ENCODE results near the gene ADAMTS2.

The ADAMTS2 gene

DNA sequence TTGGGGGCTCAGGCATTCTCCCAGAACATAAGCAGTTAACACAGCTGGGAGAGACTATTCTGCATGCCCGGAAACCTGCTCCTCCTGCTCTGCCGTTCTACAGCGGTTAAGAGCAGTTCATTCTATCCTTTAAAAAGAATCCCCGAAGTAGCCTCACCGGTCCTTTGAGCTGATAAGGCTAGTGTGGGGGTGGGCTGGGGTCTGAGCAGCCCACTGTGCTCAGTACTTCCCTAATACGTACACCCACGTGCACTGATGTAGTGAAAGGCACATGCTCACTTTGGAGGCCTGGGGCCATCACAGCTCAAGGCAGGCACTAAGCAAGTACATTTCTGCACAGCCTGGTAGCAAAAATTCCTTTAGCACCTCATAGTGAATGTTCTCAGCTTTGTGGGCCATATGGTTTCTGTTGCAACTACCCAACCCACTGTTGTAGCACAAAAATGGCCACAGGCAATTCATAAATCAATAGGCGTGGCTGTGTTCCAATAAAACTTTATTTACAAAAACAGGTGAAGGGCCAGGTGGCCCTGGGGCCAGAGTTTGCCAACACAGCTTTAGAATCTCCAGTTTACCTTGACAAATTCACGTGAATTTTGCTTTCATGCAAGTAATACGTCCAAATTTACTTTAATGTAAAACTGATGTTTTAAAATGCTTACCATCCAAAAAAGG, 148.7 kb downstream of the ADAMTS2 start:
- H3K4me3 ChIP-seq (ENCODE audit: low read depth, low read length), result no peak overlapping the region
- DNase-seq (ENCODE audit: low read depth), result no peak

DNA sequence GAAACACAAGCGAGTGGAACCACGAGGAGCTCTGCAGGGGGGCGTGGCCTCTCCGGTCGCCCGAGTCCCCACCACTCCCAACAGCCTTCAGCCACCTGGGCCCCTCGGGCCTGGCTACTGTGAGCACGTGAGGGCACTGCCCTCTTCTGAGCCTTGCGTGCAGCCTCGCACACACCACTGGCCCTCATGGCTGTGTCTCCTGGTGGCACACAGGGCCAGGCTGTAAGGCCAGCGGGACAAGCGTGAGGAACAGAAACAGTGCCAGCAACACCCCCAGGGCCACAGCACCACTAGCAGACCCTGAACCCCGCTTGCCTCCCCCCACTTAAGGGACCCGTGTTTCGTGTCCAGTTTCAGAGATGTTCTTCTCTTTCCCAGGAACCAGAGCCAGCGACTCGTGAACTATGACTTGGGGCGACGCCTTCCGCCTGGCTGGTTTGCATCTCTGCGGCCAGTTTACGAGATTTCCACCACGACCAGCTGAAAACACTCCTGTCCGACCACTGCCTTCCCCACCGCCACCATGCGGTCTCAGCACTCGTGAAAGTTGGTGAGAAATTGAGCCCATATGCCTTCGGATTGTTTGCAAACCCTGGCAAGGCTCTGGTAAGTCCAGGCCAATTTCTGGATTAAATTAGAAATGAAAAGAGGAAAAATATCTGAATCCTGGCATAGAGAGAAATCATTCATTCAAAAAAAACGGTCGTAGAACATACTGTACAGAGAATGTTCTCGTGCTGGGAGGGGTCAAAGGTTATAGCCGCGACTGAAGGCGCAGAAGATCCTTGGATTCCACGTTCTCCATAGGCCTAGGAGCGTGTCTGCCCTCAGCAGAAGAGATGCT, 149.5 kb downstream of the ADAMTS2 start:
- no peak overlapping the region for H3K4me3 ChIP-seq (ENCODE audit: low read depth, low read length)
- TF ChIP-seq, protein P1, sequence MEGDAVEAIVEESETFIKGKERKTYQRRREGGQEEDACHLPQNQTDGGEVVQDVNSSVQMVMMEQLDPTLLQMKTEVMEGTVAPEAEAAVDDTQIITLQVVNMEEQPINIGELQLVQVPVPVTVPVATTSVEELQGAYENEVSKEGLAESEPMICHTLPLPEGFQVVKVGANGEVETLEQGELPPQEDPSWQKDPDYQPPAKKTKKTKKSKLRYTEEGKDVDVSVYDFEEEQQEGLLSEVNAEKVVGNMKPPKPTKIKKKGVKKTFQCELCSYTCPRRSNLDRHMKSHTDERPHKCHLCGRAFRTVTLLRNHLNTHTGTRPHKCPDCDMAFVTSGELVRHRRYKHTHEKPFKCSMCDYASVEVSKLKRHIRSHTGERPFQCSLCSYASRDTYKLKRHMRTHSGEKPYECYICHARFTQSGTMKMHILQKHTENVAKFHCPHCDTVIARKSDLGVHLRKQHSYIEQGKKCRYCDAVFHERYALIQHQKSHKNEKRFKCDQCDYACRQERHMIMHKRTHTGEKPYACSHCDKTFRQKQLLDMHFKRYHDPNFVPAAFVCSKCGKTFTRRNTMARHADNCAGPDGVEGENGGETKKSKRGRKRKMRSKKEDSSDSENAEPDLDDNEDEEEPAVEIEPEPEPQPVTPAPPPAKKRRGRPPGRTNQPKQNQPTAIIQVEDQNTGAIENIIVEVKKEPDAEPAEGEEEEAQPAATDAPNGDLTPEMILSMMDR (IDR thresholded peaks at IDR 0.05; ENCODE audit: insufficient read depth, low read depth, low read length, missing control alignments), result no peak
- no peak for DNase-seq (ENCODE audit: low read depth)

More for the DNA sequence above, 148.7 kb downstream of the ADAMTS2 start:
- TF ChIP-seq, protein P1 (IDR thresholded peaks at IDR 0.05; ENCODE audit: insufficient read depth, low read depth, low read length, missing control alignments), result no peak

DNA sequence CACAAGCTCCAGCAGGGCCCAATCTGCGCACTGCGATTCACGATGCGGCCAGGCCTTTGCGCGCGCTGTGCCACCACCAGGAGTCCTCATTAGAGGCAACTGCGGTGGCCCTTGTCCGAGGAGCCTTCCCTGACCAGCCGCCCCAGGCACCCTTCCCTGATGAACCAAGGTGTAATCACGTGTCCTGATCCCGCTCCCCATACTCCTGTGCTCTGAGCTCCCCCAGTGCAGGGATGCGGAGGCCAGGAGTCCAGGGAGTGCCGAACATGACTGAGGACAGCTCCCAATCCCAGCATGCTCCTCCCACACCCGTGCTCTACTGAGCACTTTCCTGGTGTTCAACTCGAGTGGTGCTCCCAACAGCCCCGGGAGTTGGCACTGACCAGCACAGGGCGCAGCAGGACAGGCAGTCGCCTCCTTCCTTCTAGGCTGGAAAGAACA, 150.3 kb downstream of the ADAMTS2 start:
- TF ChIP-seq, protein P1 (IDR thresholded peaks at IDR 0.05; ENCODE audit: insufficient read depth, low read depth, low read length, missing control alignments), result no peak
- DNase-seq (ENCODE audit: low read depth), result no peak
- no peak overlapping the region for H3K4me3 ChIP-seq (ENCODE audit: low read depth, low read length)

DNA sequence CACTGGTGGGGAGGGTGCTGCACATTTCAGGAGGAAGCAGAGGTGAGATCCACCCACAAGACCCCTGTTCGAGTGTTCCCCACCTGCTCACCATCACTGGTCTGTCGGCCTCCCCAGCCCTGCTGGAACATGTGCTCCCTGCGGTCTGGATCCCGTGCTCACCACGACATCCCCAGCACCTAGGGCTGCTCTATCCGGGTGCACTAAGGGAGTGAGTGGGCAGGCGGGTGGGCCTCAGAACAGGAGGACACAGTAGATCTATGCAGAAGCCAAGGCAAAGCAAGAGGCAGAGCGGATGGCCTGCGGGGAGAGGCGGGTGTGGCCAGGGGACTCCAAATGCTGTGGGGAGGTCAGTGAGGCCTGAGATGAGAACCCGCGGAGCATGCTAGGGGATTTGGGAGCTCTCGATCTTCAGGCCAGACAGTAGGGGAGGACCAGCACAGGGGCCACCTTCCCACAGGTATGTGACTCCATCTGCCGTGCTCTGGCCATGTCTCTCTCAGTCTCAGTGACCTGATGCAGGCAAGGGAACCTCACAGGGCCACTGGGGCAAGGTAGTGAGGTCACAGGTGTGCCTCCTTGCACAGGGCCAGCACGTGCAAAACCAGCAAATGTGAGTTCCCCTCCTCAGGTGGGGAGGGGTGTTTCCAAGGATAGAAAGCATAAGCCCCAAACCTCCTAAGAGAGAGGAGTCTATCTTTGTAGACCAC, 150.9 kb downstream of the ADAMTS2 start:
- no peak overlapping the region for H3K4me3 ChIP-seq (ENCODE audit: low read depth, low read length)

DNA sequence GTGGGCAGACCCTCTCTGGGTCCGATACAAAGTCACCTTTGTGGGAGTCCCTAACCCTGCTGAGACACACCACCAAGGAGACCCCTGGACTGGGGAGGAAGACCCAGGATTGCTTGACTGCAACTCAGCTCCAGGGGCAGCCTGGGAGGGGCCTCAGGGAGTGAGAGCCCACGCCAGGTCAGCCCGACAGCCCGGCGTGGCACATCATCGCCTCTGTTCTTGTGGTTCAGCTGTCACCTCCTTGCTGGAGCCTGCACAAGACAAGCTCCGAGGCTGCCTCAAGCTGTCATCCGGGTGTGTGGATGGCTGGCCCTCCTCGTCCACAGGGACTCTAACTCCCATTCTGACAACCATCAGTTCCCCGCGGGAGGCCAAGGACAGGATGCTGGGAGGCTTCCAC, 151.5 kb downstream of the ADAMTS2 start:
- DNase-seq (ENCODE audit: low read depth), result no peak
- TF ChIP-seq, protein P1 (IDR thresholded peaks at IDR 0.05; ENCODE audit: insufficient read depth, low read depth, low read length, missing control alignments), result no peak
- no peak overlapping the region for H3K4me3 ChIP-seq (ENCODE audit: low read depth, low read length)

More for the DNA sequence above, 150.9 kb downstream of the ADAMTS2 start:
- TF ChIP-seq, protein P1 (IDR thresholded peaks at IDR 0.05; ENCODE audit: insufficient read depth, low read depth, low read length, missing control alignments), result no peak
- DNase-seq (ENCODE audit: low read depth), result no peak

DNA sequence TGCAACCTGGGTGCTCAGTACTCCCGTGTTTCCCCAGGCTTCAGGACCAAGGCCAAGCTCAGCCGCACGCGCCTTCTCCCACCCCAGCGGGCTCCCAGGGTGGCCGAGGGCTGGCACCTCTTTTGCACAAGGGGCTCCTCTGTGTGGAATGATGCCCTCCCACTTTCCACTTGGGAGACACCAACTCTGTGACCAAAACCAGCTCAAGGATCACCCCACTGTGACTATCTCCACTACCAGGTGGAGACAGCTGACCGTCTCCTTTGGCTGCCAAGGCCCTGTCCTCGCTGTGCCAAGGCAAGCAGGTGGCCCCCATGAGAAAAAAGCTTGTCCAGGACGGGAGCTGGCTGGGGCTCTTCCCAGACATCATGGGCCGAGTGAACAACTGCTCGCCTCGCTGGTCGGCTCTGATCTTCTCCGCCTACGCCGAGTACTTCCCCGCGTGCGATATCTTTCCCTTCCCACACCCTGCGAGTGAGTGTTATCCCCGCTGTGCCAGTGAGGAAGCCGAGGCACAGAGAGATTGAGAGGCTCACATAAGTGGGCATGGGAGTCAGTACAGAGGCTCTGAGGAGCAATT, 152.3 kb downstream of the ADAMTS2 start:
- no peak overlapping the region for H3K4me3 ChIP-seq (ENCODE audit: low read depth, low read length)
- no peak for DNase-seq (ENCODE audit: low read depth)
- TF ChIP-seq, protein P1 (IDR thresholded peaks at IDR 0.05; ENCODE audit: insufficient read depth, low read depth, low read length, missing control alignments), result no peak
